GM12878 (cell line): ENCODE data around the gene CDH18.

ENCODE experiments used
- SMAD1 ChIP-seq: fragments of 450-650 bp; IDR thresholded peaks from 2 replicates; pipeline ENCODE4 v1.6.1; 2018; ENCODE audit warnings: mild to moderate bottlenecking, low read depth; ENCODE audit not compliant: partially characterized antibody
- ZZZ3 ChIP-seq: IDR thresholded peaks from 2 replicates; pipeline ENCODE4 v1.6.1; 2011; ENCODE audit warnings: low read depth; ENCODE audit not compliant: control insufficient read depth, insufficient read length

GRCh38 chr5:19853616-19854240, 134.3 kb downstream of the CDH18 start:
- TF ChIP-seq ZZZ3 (no peak), SMAD1 (no peak)
